Bronchial smooth muscle cell (primary cell): Measurements from ENCODE around the gene RANBP1. TPM values are rescaled to one million over a fixed set of nuclear protein-coding genes. Genes with fewer than 3 reads are reported as not detected.

Source experiments
- total RNA-seq: library from RNA; depleted of rRNA; stranded (reverse); fragments of >200 nt; gene quantifications from 2 replicates; pipeline ENCODE4 v1.2.1, GENCODE V29; 2014

The RANBP1 gene
- total RNA-seq: 91.0 and 101 TPM in 2 replicates

DNA sequence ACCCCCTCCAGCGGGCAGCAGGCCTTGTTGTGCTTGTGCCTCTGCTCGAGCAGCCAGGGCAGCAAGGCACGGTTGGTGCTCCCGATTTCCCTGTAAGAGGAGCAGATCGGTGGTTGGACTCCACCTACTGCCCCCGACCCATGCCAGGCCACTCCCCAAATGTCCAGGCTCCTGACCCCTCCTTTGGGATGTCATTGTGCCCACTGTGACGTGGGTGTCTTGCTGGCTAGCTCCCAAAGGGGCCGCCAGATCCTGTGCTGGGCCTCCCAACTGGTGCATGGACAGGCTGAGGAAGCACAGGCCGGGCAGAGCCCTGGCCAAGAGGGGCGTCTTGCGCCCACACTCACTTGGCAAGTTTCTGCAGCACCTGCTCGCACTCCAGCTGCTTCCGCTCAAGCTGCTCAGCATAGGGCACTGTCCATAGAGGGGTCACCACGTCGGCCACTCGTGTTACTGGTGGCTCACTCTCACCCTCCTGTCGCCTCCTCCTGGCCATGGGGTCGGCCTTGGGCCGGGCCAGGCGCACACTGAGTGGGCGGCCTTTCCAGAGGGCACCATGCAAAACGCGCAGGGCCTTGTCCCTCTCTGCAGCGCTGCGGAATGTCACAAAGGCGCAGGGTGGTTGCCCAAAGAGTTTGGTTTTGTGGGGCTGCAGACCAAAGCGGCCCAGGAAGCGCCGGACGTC lies at the start of gene RANBP1:
Gene RANBP1 (plus strand): TSS at position 414 of the 685 bp plus-strand sequence. CDS start 81 bp downstream, at position 495.

DNA sequence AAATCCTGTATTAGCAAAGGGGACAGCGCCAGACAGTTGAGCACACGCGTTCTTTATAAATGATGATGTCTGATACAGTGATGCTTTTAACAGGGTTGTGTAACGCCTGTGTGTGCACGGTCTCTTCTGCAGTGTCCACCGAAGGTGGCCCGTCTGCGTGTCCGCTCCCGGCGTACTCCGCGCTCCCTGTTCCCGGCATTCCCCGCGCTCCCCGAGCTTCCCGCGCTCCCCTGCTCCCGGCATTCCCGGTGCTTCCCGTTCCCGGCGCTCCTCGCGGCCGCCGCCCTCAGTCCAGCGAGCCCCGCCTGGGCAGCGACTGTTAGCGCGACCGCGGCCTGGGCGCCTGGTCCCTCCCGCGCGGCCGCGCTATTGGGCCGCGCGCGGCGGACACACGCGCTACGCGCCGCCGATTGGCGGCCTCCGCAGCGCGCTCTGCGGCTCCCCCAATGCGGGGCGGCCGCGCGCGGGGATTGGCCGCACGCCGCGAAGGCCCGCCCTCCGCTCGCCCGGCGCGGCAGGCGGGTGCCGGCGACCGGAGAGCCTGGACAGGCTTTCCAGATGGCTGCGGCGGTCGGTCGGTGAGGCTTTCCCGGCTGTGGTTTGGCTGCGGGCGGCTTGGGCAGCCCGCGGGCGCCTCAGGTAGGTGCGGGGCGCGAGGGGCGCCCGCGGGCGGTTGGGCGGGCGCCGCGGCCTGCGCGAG lies 36.0 kb upstream of the RANBP1 start, which contains the start of gene DGCR8:
Gene DGCR8 (plus strand): TSS at position 497 of the 700 bp plus-strand sequence. CDS start 5,723 bp downstream, outside the sequence.

DNA sequence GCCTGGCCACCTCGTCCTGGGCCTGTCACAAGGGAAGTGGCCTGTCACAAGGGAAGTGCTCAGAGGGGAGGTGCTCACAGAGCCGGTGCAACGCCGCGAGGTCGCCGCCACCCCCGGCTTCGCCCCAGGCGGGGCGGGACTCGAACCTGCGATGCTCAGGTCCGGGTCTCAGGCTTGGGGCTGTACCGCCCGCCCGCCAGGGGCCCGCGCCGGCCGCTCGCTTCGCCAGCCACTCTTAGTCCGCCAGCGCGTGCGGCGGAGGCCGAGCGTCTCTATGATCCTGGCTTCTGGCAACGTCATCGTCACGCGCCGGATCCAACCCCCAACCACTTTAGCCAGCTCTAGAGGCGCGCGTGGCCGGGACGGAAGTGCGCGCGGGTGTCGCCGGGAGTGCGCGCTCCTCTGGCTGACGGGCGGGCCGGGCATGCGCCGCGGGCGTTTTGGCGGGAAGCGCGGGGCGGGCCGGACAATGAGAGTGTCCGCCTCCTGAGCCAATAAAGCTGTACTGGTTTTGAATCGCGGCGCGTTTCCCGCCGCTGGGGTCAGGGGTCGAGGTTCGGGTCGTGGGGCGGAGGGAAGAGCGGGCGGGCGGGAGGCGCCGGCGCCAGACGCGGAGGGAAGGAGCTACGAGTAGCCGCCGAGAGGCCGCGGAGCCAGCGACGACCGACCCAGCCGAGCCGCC lies 1.2 kb downstream of the RANBP1 start, which contains the start of gene TRMT2A:
Gene TRMT2A (minus strand): TSS at position 276 of the 682 bp plus-strand sequence. CDS start 320 bp downstream, outside the sequence.

DNA sequence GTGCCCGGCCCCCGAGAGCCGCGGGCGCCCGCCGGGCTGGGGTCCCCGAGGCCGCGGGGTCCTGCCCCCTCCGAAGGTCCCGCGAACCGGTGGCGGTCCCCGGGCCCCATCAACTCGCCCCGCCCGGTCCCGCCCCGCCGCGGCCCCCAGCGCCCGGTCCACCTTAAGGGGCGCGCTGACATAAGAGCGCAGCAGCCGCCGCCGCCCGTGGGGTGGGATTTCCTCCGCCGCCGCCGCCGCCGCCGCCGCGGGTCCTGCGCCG lies 15.6 kb downstream of the RANBP1 start, which contains the start of gene ZDHHC8:
Gene ZDHHC8 (plus strand): TSS at position 208 of the 262 bp plus-strand sequence. CDS start 144 bp downstream, outside the sequence.

DNA sequence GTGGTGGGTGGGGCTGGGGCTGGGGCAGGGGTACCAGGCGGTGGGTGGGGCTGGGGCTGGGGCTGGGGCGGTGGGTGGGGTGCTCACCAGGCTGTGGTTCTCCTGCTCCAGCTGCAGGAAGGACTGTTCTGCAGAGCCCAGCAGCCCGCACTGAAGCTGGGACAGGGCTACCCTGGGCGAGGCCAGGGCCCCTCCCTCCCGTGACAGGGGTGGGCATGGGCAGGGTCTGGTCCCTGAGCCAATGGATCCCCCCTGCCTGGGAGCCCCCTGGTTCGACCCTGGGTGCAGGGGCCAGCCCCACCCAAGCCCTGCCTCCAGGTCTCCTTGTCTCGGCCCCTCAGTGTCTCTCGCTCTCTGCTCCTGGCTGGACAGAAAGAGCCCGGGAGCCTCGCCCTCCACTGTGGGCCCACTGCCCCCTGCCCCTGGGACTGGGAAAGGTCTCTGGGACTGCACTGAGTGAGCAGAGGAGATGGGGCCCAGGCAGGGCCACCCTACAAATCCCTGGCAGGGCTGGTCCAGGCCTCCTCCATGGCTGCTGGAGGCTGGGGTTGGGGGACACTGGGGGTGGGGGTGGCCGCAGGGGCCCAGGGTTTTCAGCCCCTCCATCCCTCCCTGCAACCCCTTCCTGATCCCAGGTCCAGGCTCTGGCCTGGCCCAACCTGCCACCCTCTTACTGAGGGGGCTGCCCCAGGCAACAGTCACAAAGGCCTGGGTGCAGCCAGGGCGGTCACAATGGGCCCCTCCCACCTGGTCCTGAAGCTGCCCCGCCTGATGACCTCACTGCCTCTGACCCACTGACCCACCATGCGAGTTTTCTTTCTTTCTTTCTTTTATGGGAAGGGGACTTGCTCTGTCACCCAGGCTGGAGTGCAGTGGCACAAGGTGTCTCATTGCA lies 34.7 kb downstream of the RANBP1 start, which contains the start of gene CCDC188:
Gene CCDC188 (minus strand): TSS at position 675 of the 895 bp plus-strand sequence. CDS start 69 bp downstream, at position 606.

Other genes with a start within 250 kb of the RANBP1 start
- 131 and 234 TPM in 2 replicates for gene COMT, start 174.3 kb upstream of the RANBP1 start, total RNA-seq
- gene TXNRD2, start 174.3 kb upstream of the RANBP1 start, total RNA-seq: 18.6 and 21.9 TPM in 2 replicates
- gene ARVCF, start 99.3 kb upstream of the RANBP1 start, total RNA-seq: 9.1 and 10.7 TPM in 2 replicates
- 28.1 and 32.5 TPM in 2 replicates for gene TANGO2, start 95.0 kb upstream of the RANBP1 start, total RNA-seq
- 26.3 and 33.0 TPM in 2 replicates for gene DGCR8, start 35.9 kb upstream of the RANBP1 start, total RNA-seq
- 41.6 and 42.6 TPM in 2 replicates for gene TRMT2A, start 1.1 kb downstream of the RANBP1 start, total RNA-seq
- 3.5 and 7.5 TPM in 2 replicates for gene ZDHHC8, start 15.7 kb downstream of the RANBP1 start, total RNA-seq
- gene CCDC188, start 35.0 kb downstream of the RANBP1 start, total RNA-seq: not detected in 2 replicates
- gene RTN4R, start 152.2 kb downstream of the RANBP1 start, total RNA-seq: 0.32 TPM in 1 of 2 replicates, not detected in the other
- 59.1 and 82.9 TPM in 2 replicates for gene DGCR6L, start 204.0 kb downstream of the RANBP1 start, total RNA-seq